K562 (cell line): ENCODE data around the gene SNRPB. TPM values are rescaled to one million over a fixed set of nuclear protein-coding genes. Genes with fewer than 3 reads are reported as not detected.

ENCODE experiments used
- ATAC-seq: fragments of 200-7000 bp; cut with Tn5 transposase; 3 replicates; pipeline ENCODE4 v1.9.1; 2020; ENCODE audit warnings: moderate library complexity
- BruUV-seq: library from RNA; stranded (reverse); fragments of 400-500 nt; replicated peaks from 2 replicates; lab custom pipeline; 2021; lab: Mats Ljungman, UMichigan
- CTCF ChIA-PET: fragments of 300-600 bp; formaldehyde crosslinking; extraction: SDS; loops from one replicate; lab custom pipeline; 2021; ENCODE audit warnings: low intra/inter-chr PET ratio; lab: Yijun Ruan, JAX
- POLR2A ChIA-PET: fragments of 300-600, 350-650 bp; sonication (Branson Sonifier 250); formaldehyde crosslinking; extraction: SDS; loops from one replicate; lab custom pipeline; 2021; ENCODE audit warnings: antibody characterized with exemption, inconsistent platforms; lab: Yijun Ruan, JAX
- DNase-seq, 4 experiments: peaks; one replicate each; pipeline versions ENCODE4 v3.0.0 to v3.0.0-alpha.2; 2011 to 2018; ENCODE audit warnings: low spot score in 3 of 4, mixed read lengths in 3 of 4; ENCODE audit errors: extremely low read depth in 1 of 4
- FAIRE-seq: peaks from 2 replicates; lab custom pipeline; 2011; peaks lifted over from hg19 to GRCh38; lab: Jason Lieb, UNC
- H2AFZ ChIP-seq: 2 replicates; pipeline ENCODE4 v1.6.0; 2011; ENCODE audit warnings: low read depth, low read length, control low read depth, inconsistent platforms
- H3K27ac ChIP-seq: fragments of 200-600 bp; 3 replicates; pipeline ENCODE4 v1.8.0; 2011; ENCODE audit warnings: low read depth, mild to moderate bottlenecking, control low read depth, inconsistent platforms, low read length, moderate library complexity, mixed read lengths; ENCODE audit errors: extremely low read depth
- H3K27me3 ChIP-seq, 2 experiments: fragments of 300-600 bp in 1 of 2; 2 replicates in 1 of 2; 3 replicates in 1 of 2; pipeline versions ENCODE4 v1.6.0 to v1.8.0; 2011; ENCODE audit warnings: inconsistent platforms in 2 of 2, low read length in 2 of 2, mild to moderate bottlenecking in 1 of 2, mixed read lengths in 1 of 2, moderate library complexity in 1 of 2; ENCODE audit not compliant: control insufficient read depth in 2 of 2, insufficient read depth in 2 of 2
- H3K36me3 ChIP-seq: fragments of 300-600 bp; 3 replicates; pipeline ENCODE4 v1.8.0; 2011; ENCODE audit warnings: mild to moderate bottlenecking, low read length, inconsistent platforms; ENCODE audit not compliant: control insufficient read depth, insufficient read depth
- H3K4me1 ChIP-seq, 2 experiments: fragments of 200-600 bp in 1 of 2; replicated peaks in 1 of 2; 2 replicates in 1 of 2; 3 replicates in 1 of 2; pipeline versions ENCODE4 v1.5.1 to v1.8.0; 2011; ENCODE audit warnings: inconsistent platforms in 2 of 2, low read length in 2 of 2, mild to moderate bottlenecking in 1 of 2, mixed read lengths in 1 of 2, moderate library complexity in 1 of 2; ENCODE audit not compliant: control insufficient read depth in 2 of 2, insufficient read depth in 2 of 2
- H3K4me2 ChIP-seq: 2 replicates; pipeline ENCODE4 v1.6.1; 2011; ENCODE audit warnings: low read length, control low read depth, inconsistent platforms, mixed read lengths; ENCODE audit not compliant: insufficient read depth
- H3K4me3 ChIP-seq: fragments of 200-600 bp; sonication (generic), shearing (Covaris generic); 2 replicates; pipeline ENCODE4 v1.5.1; 2016; ENCODE audit warnings: control low read depth, inconsistent platforms
- H3K79me2 ChIP-seq: fragments of 200-600 bp; 3 replicates; pipeline ENCODE4 v1.8.0; 2011; ENCODE audit warnings: low read length, inconsistent platforms; ENCODE audit not compliant: control insufficient read depth, insufficient read depth
- H3K9ac ChIP-seq, 2 experiments: 2 replicates each; pipeline versions ENCODE4 v1.6.0 to v1.6.1; 2011; ENCODE audit warnings: low read depth in 2 of 2, low read length in 2 of 2, control low read depth in 1 of 2, inconsistent platforms in 1 of 2, mild to moderate bottlenecking in 1 of 2, mixed read lengths in 1 of 2; ENCODE audit not compliant: insufficient read depth in 1 of 2
- H3K9me1 ChIP-seq: one replicate; pipeline ENCODE4 v1.6.0; 2011; ENCODE audit warnings: inconsistent platforms, mild to moderate bottlenecking, low read length, moderate library complexity; ENCODE audit not compliant: control insufficient read depth, insufficient read depth
- H3K9me3 ChIP-seq: replicated peaks from 2 replicates; pipeline ENCODE4 v1.5.1; 2011; ENCODE audit warnings: low read depth, low read length, inconsistent platforms; ENCODE audit not compliant: control insufficient read depth, insufficient read depth
- H4K20me1 ChIP-seq: replicated peaks from 2 replicates; pipeline ENCODE4 v1.6.1; 2011; ENCODE audit warnings: low read length, inconsistent platforms, mixed read lengths; ENCODE audit not compliant: control insufficient read depth, insufficient read depth
- CBFA2T3 ChIP-seq: fragments of 450-650 bp; IDR thresholded peaks from 2 replicates; pipeline ENCODE4 v1.6.1; 2017
- CBX3 ChIP-seq, 2 experiments: IDR thresholded peaks; 1 replicate in 1 of 2; 2 replicates in 1 of 2; pipeline ENCODE4 v1.6.1; 2012; ENCODE audit warnings: inconsistent platforms in 2 of 2, low read length in 2 of 2, borderline replicate concordance in 1 of 2, control low read depth in 1 of 2
- CHCHD3 ChIP-seq: fragments of 250-450 bp; sonication (Bioruptor Pico); IDR thresholded peaks from 2 replicates; pipeline ENCODE4 v2.1.2; 2022; ENCODE audit warnings: mild to moderate bottlenecking
- RBFOX2 ChIP-seq: fragments of 200-400 bp; formaldehyde crosslinking; IDR thresholded peaks from 2 replicates; pipeline ENCODE4 v1.6.1; 2017; ENCODE audit warnings: low read depth, mild to moderate bottlenecking, low read length, moderate library complexity
- TARDBP ChIP-seq: fragments of 450-650 bp; IDR thresholded peaks from 2 replicates; pipeline ENCODE4 v1.6.1; 2016
- ZC3H4 ChIP-seq: sonication (generic); formaldehyde crosslinking; IDR thresholded peaks from 2 replicates; pipeline ENCODE4 v1.9.0; 2021; ENCODE audit warnings: missing genetic modification reagents, borderline replicate concordance
- WGBS: fragments of 100-300 bp; shearing (Covaris generic); methylation state at CpG from one replicate; pipeline ENCODE4 v1.1.6; 2016; ENCODE audit warnings: low coverage, mixed read lengths; ENCODE audit not compliant: insufficient coverage; ENCODE audit errors: missing lambda C conversion rate; 5-methylcytosine and 5-hydroxymethylcytosine counted together
- in situ Hi-C: fragments of 300-500 bp; cut with MboI; formaldehyde crosslinking; loops from 4 replicates; pipeline ENCODE4 v1.15.0; 2018; ENCODE audit warnings: inconsistent platforms, mixed read lengths
- intact Hi-C: fragments of 100-400 bp; cut with micrococcal nuclease; formaldehyde crosslinking; loops from 2 replicates; pipeline ENCODE4 v1.14.2; 2022
- polyA plus RNA-seq, 8 experiments: library from polyadenylated mRNA; depleted of rRNA in 4 of 8; stranded (reverse) in 5 of 8; unstranded in 3 of 8; fragments of >200 nt; fragmentation: Nextera tagmentation in 2 of 8; fragmentation: Illumina TruSeq in 1 of 8; extraction: Ambion mirVana in 2 of 8; extraction: Trizol in 1 of 8; gene quantifications; 2 replicates each; pipeline versions ENCODE4 v1.2.1 to v1.2.3, GENCODE V29; 2011 to 2014; ENCODE audit warnings: inconsistent platforms in 1 of 8, missing spikeins in 1 of 8
- total RNA-seq, 7 experiments: library from RNA; depleted of rRNA in 6 of 7; stranded (reverse); fragments of >200 nt in 6 of 7; fragmentation: Illumina TruSeq in 2 of 7; extraction: Trizol in 2 of 7; gene quantifications; 2 replicates each; pipeline versions ENCODE4 v1.2.1 to v1.2.3, GENCODE V29; 2011 to 2021; ENCODE audit warnings: low replicate concordance in 1 of 7
- TF ChIP-seq, protein P1 (sequence below), 2 experiments: IDR thresholded peaks; 2 replicates each; pipeline ENCODE4 v1.6.1; 2012; ENCODE audit warnings: improper control_type of control experiment in 2 of 2, low read depth in 2 of 2, low read length in 2 of 2, borderline replicate concordance in 1 of 2

SNRPB gene
- total and polyA plus RNA-seq, 9 of the 15 experiments (the other 6 are each of a cell fraction or from before 2014, with no cell fraction given): 13.1 to 615 (median 266) TPM

DNA sequence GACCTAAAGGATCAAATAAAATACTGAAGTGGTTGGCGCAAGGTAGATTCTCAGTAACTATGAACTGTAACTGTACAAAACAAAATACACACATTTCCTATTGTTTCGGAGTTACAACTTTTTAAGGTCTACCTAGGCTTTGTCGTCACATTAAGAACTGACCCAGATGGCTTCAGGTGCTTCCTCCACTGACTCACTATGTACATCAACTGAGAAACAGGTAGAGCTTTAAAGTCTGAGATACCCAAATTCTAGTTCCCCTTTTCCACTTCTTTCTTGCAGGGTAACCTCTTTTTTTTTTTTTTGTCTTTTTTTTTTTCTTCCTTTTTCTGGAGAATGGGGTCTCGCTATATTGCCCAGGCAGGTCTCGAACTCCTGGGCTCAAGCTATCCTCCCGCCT is 5.5 kb downstream of the SNRPB start:
- peaks cover 10% of the 10 kb centered on the region for H3K9me1 ChIP-seq
- DNase-seq (no peak), ATAC-seq (no peak), FAIRE-seq (no peak)
- H4K20me1 ChIP-seq: peaks cover 34% of the 10 kb centered on the region
- peaks cover 96% of the 10 kb centered on the region for H3K36me3 ChIP-seq
- H3K9me3 ChIP-seq: no peaks in the 10 kb centered on the region
- H3K4me2 ChIP-seq: no peak overlapping the region
- H2AFZ ChIP-seq: no peak overlapping the region
- no peak overlapping the region for H3K4me3 ChIP-seq
- intact Hi-C loops: loop anchor here (5.0 kb wide), 1 partner anchor 187 kb away; the partner anchor contains the start of gene NOP56
- H3K9ac ChIP-seq: no peak overlapping the region
- peaks cover 47% of the 10 kb centered on the region for H3K79me2 ChIP-seq
- POLR2A ChIA-PET: interaction anchor here (0.7 to 1.0 kb wide), 2 partner anchors 9 to 20 kb away, joined by 4 read pairs; no protein-coding TSS in a partner anchor
- in situ Hi-C loops: loop anchor here (10.0 kb wide), 1 partner anchor 180 kb away; no protein-coding TSS in a partner anchor
- H3K27me3 ChIP-seq: no peaks in the 10 kb centered on the region
- CTCF ChIA-PET: no interaction called here
- no TSS peak for BruUV-seq
- TF ChIP-seq TARDBP (no peak), RBFOX2 (0 out of 2 replicates have a peak, but pooled peaks have one; percentile 21), CBX3 (IDR thresholded peaks at IDR 0.05; ENCODE audit: borderline replicate concordance in 1 of 2, low read length in 2 of 2) (no peak), ZC3H4 (no peak), CHCHD3 (CRISPR knock-in tag) (no peak), CBFA2T3 (no peak)
- TF ChIP-seq, protein P1, sequence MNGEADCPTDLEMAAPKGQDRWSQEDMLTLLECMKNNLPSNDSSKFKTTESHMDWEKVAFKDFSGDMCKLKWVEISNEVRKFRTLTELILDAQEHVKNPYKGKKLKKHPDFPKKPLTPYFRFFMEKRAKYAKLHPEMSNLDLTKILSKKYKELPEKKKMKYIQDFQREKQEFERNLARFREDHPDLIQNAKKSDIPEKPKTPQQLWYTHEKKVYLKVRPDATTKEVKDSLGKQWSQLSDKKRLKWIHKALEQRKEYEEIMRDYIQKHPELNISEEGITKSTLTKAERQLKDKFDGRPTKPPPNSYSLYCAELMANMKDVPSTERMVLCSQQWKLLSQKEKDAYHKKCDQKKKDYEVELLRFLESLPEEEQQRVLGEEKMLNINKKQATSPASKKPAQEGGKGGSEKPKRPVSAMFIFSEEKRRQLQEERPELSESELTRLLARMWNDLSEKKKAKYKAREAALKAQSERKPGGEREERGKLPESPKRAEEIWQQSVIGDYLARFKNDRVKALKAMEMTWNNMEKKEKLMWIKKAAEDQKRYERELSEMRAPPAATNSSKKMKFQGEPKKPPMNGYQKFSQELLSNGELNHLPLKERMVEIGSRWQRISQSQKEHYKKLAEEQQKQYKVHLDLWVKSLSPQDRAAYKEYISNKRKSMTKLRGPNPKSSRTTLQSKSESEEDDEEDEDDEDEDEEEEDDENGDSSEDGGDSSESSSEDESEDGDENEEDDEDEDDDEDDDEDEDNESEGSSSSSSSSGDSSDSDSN (IDR thresholded peaks at IDR 0.05; ENCODE audit: borderline replicate concordance in 1 of 2, low read depth in 2 of 2, low read length in 2 of 2): no peak
- H3K4me1 ChIP-seq: peaks cover 6 to 7% of the 10 kb centered on the region in 2 experiments; a peak in 4 of 5 replicates
- WGBS: 100% methylated on average over 2 of the region's 6 CpGs
- H3K27ac ChIP-seq: no peak overlapping the region
